T-helper 1 cell treated with Interleukin-12 subunit alpha and Interleukin-12 subunit beta and Interleukin-4 antibody, amounts not matched to agents 30 μg/mL and 1 μg/mL, for 36 hours (primary cell): Measurements from ENCODE around the gene CSTPP1.
"Not testable (repeated sequence)": the region's sequence is repeated elsewhere in the genome, so short reads cannot be mapped to it uniquely, and the experiment has no call there.

Experiments used
- H3K27ac Mint-ChIP-seq: one replicate; pipeline ENCODE4 v1.8.0; 2021; ENCODE audit warnings: mild to moderate bottlenecking, mixed read lengths
- H3K27me3 Mint-ChIP-seq: one replicate; pipeline ENCODE4 v1.8.0; 2021; ENCODE audit warnings: low read depth, mixed read lengths
- H3K36me3 Mint-ChIP-seq: one replicate; pipeline ENCODE4 v1.8.0; 2021; ENCODE audit warnings: low read depth, mixed read lengths
- H3K4me1 Mint-ChIP-seq: one replicate; pipeline ENCODE4 v1.8.0; 2021; ENCODE audit warnings: low read depth, mixed read lengths
- H3K4me3 Mint-ChIP-seq: one replicate; pipeline ENCODE4 v1.8.0; 2021; ENCODE audit warnings: mild to moderate bottlenecking, moderate library complexity, mixed read lengths
- H3K9me3 Mint-ChIP-seq: one replicate; pipeline ENCODE4 v1.8.0; 2021; ENCODE audit warnings: mixed read lengths

CSTPP1 gene

GRCh38 chr11:47183031-47183856 is 246.7 kb downstream of the CSTPP1 start:
- no peaks in the 10 kb centered on the region for H3K9me3 Mint-ChIP-seq
- H3K36me3 Mint-ChIP-seq: no peaks in the 10 kb centered on the region
- no peak overlapping the region for H3K27ac Mint-ChIP-seq
- peaks cover 20% of the 10 kb centered on the region for H3K27me3 Mint-ChIP-seq
- H3K4me3 Mint-ChIP-seq: no peak overlapping the region
- H3K4me1 Mint-ChIP-seq: peaks cover 10% of the 10 kb centered on the region

DNA sequence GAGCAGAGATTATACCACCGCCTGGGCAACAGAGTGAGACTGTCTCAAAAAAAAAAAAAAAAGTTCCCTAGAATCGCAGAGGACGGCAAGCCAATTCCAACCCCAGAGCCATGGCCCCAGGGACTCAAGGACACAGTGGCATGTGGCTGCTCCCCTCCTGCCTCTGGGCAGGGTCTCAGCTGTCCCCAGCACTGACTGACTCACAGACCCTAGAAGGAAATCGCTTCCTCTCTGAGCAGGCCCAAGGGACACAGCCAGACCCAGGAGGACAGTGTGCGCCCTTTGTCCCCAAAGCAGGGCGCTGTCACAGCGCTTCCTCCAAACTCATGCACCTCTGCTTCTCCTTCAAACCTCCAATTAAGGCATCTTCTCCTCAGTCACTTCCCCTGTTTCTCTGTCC is 247.4 kb downstream of the CSTPP1 start:
- peaks cover 10% of the 10 kb centered on the region for H3K4me1 Mint-ChIP-seq
- no peaks in the 10 kb centered on the region for H3K36me3 Mint-ChIP-seq
- H3K9me3 Mint-ChIP-seq: no peaks in the 10 kb centered on the region
- H3K27ac Mint-ChIP-seq: no peak overlapping the region
- H3K4me3 Mint-ChIP-seq: no peak overlapping the region
- peaks cover 27% of the 10 kb centered on the region for H3K27me3 Mint-ChIP-seq

DNA sequence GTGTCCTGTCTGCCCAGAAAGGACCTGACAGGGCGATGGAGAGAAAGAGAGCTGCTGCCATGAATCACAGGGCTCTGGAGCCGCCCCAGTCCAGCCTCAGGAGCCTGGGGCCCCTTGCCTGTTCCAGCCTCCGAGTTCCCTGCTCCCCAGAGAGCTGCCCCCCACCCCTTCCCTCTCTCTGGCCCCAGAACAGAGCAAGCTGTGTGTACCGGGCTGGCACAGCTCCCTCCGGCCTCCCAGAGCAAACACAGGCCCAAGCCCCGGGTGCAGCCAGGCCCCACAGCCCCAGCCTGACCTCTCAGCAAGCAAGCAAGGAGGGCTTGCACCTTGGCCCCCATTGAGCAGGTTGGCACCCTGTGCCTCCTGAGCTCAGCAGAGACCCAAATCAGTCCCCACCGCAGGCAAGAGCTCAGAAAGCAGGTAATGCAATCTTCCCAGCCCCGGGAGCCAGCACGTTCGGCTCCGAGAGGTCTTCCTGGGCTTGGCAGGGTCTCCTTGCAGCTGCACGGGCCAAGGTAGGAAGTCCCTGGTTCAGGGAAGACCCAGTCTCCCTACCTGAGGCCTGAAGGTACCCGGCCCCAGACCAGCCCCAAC is 248.2 kb downstream of the CSTPP1 start:
- no peak overlapping the region for H3K4me3 Mint-ChIP-seq
- H3K4me1 Mint-ChIP-seq: peaks cover 5% of the 10 kb centered on the region
- H3K9me3 Mint-ChIP-seq: no peaks in the 10 kb centered on the region
- H3K27me3 Mint-ChIP-seq: peaks cover 34% of the 10 kb centered on the region
- H3K36me3 Mint-ChIP-seq: no peaks in the 10 kb centered on the region
- no peak overlapping the region for H3K27ac Mint-ChIP-seq

DNA sequence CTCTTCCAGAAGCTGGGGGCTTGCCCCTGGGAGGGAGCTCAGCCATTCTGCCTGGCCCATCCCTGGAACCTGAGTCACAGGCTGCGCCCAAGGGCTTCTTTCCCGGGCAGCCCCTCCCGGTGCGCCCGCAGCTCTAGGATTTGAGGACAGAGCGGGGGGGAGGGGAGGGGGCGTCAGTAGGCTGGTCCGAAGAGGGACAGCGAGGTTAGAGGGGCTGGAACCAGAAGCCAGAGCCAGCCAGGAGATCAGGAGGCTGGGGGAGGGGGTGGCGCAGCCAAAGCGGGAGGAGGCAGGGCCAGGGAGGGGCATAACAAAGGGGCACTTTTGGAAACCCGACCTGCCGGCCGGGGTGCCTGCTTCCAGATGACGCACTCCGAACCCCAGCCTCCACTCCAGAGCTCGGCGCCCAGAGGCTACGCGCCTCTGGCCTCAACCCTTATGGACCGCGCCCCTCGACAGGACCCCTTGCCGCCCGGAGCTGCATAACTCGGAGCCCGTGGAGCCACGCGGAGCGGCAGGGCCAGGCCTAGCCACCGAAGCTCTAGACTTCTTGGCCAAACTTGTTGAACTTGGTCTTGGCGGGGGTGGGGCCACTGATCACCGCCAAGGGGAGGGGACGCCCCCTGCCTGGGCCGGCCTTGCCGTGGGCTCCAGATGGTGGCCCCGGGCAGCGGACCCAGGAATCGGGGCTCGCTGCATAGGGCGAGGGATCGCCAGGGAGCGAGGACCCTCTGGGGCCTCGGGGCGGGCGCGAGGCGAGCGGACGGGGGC is 248.9 kb downstream of the CSTPP1 start:
- no peak overlapping the region for H3K27ac Mint-ChIP-seq
- H3K36me3 Mint-ChIP-seq: no peaks in the 10 kb centered on the region
- no peaks in the 10 kb centered on the region for H3K9me3 Mint-ChIP-seq
- no peak overlapping the region for H3K4me3 Mint-ChIP-seq
- H3K27me3 Mint-ChIP-seq: peaks cover 34% of the 10 kb centered on the region
- peaks cover 5% of the 10 kb centered on the region for H3K4me1 Mint-ChIP-seq

- Mint-ChIP-seq H3K4me3 (peak within 1 kb of the TSS; percentile 70), H3K27me3 (peaks cover 35% of the 10 kb centered on the region), H3K9me3 (no peaks in the 10 kb centered on the region), H3K4me1 (peaks cover 5% of the 10 kb centered on the region), H3K36me3 (no peaks in the 10 kb centered on the region), H3K27ac (no peak within 1 kb of the TSS)
Observed at GRCh38 chr11:47186076-47186699, 249.6 kb downstream of the CSTPP1 start, which contains the start of gene PACSIN3. TSS of gene PACSIN3 (minus strand) at chr11:47186434. CDS start at chr11:47182727, 3,707 bp downstream.

- H3K9me3 Mint-ChIP-seq: no peaks in the 10 kb centered on the region
- no peak overlapping the region for H3K27ac Mint-ChIP-seq
- H3K36me3 Mint-ChIP-seq: no peaks in the 10 kb centered on the region
- H3K4me3 Mint-ChIP-seq: peak overlapping the region; percentile 70
- peaks cover 41% of the 10 kb centered on the region for H3K27me3 Mint-ChIP-seq
- peaks cover 5% of the 10 kb centered on the region for H3K4me1 Mint-ChIP-seq
Observed at GRCh38 chr11:47186700-47187695, 250.4 kb downstream of the CSTPP1 start.

GRCh38 chr11:47187723-47188122 is 251.2 kb downstream of the CSTPP1 start:
- H3K27ac Mint-ChIP-seq: no peak overlapping the region
- H3K4me1 Mint-ChIP-seq: peaks cover 5% of the 10 kb centered on the region
- no peaks in the 10 kb centered on the region for H3K9me3 Mint-ChIP-seq
- H3K36me3 Mint-ChIP-seq: no peaks in the 10 kb centered on the region
- no peak overlapping the region for H3K4me3 Mint-ChIP-seq
- H3K27me3 Mint-ChIP-seq: peaks cover 41% of the 10 kb centered on the region

GRCh38 chr11:47188259-47188658 is 251.7 kb downstream of the CSTPP1 start:
- Mint-ChIP-seq H3K27ac (no peak overlapping the region), H3K9me3 (no peaks in the 10 kb centered on the region), H3K4me1 (peaks cover 5% of the 10 kb centered on the region), H3K4me3 (no peak overlapping the region), H3K36me3 (no peaks in the 10 kb centered on the region), H3K27me3 (peaks cover 44% of the 10 kb centered on the region)

DNA sequence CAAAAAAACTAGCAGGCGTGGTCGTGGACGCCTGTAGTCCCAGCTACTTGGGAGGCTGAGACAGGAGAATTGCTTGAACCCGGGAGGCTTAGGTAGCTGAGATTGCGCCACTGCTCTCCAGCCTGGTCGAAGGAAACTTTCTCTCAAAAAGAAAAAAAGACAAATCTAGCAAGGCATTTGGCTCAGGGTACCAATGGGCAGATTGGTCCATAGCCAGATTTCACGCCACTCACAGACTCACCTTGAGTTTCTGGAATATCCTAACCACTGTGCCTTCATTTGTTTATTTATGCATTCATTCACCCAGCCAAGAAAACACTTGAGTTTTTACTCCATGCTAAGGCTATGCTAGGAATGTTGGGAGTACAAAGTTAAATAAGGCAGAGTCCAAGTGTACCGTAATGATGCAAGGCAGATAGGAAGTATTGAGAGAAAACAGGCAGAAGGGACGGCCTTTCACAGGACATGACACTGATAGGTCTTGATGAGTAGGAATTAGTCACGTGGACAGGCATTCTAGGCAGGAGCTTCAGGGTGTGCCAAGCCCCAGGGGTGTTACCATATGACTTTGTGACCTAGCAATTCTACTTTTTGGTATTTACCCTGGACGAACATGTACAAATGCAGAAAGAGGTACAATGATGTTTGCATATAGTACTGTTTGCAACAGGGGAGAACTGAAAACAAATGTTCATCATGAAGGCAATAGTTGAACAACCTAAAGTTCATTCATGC is 252.7 kb downstream of the CSTPP1 start:
- H3K4me3 Mint-ChIP-seq: no peak overlapping the region
- H3K4me1 Mint-ChIP-seq: peaks cover 5% of the 10 kb centered on the region
- H3K27ac Mint-ChIP-seq: no peak overlapping the region
- H3K9me3 Mint-ChIP-seq: no peaks in the 10 kb centered on the region
- H3K36me3 Mint-ChIP-seq: no peaks in the 10 kb centered on the region
- H3K27me3 Mint-ChIP-seq: peaks cover 42% of the 10 kb centered on the region

DNA sequence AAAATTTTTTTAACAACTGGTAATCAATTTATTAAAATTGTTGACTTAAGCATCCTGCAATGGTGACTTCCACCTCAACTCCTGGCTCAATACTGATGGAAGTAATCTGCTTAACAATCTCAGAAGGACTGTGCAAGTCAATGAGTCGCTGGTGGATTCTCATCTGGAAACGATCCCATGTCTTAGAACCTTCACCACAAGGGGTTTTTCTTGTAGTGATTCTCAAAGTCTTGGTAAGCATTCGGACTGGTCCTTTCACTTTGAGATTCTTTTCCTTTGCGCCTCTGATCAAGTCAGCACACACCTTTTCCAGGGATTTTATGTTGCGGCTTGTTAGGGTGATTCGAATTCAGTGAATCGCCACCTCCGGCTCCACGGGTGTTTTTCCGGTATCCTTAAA is 254.6 kb downstream of the CSTPP1 start:
- not testable (repeated sequence) for H3K9me3 Mint-ChIP-seq, H3K4me3 Mint-ChIP-seq, H3K27ac Mint-ChIP-seq, H3K4me1 Mint-ChIP-seq, H3K36me3 Mint-ChIP-seq
- peaks cover 45% of the 10 kb centered on the region for H3K27me3 Mint-ChIP-seq

DNA sequence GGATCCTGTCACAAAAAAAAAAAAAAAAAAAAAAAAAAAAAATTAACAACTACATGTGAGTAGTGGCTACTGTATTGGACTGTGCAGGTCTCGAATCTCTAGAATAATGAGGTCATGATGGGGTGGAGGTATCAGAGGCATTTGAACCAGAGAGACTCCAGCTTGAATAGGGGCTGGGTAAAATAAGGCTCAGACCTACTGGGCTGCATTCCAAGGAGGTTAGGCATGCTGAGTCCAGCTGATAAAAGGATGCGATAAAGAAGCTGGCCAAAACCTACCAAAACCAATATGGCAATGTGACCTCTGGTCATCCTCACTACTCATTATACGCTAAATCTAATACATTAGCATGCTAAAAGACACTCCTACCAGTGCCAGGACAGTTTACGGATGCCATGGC is 255.6 kb downstream of the CSTPP1 start:
- H3K27ac Mint-ChIP-seq: no peak overlapping the region
- no peaks in the 10 kb centered on the region for H3K4me1 Mint-ChIP-seq
- peaks cover 40% of the 10 kb centered on the region for H3K27me3 Mint-ChIP-seq
- no peaks in the 10 kb centered on the region for H3K9me3 Mint-ChIP-seq
- no peaks in the 10 kb centered on the region for H3K36me3 Mint-ChIP-seq
- no peak overlapping the region for H3K4me3 Mint-ChIP-seq

DNA sequence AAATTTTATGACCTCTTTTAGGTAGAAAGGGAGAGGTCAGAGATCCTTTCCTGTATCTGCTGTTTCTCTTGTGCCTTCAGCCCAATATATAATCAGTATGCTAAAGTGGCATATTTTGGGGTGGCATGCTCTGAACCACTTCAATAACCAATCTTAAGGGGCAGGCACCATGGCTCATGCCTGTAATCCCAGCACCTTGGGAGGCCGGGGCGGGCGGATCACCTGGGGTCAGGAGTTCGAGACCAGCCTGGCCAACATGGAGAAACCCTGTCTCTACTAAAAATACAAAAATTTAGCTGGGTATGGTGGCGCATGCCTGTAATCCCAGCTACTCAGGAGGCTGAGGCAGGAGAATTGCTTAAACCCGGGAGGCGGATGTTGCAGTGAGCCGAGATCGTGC is 261.6 kb downstream of the CSTPP1 start:
- H3K4me1 Mint-ChIP-seq, H3K4me3 Mint-ChIP-seq, H3K9me3 Mint-ChIP-seq, H3K36me3 Mint-ChIP-seq, H3K27ac Mint-ChIP-seq: not testable (repeated sequence)
- peaks cover 11% of the 10 kb centered on the region for H3K27me3 Mint-ChIP-seq

GRCh38 chr11:47201015-47201414 is 264.5 kb downstream of the CSTPP1 start:
- H3K36me3 Mint-ChIP-seq: no peaks in the 10 kb centered on the region
- H3K27me3 Mint-ChIP-seq: peaks cover 11% of the 10 kb centered on the region
- no peaks in the 10 kb centered on the region for H3K4me1 Mint-ChIP-seq
- no peak overlapping the region for H3K4me3 Mint-ChIP-seq
- no peaks in the 10 kb centered on the region for H3K9me3 Mint-ChIP-seq
- no peak overlapping the region for H3K27ac Mint-ChIP-seq
